A549 (cell line): ENCODE data around the gene DNAJB5.

Experiments
- HDAC2 ChIP-seq: fragments of 200-600 bp; sonication (generic); IDR thresholded peaks from 2 replicates; pipeline ENCODE4 v1.6.1; 2016
- JUNB ChIP-seq: fragments of >200 bp; sonication (Bioruptor Twin); formaldehyde crosslinking; IDR thresholded peaks from 2 replicates; pipeline ENCODE4 v1.6.1; 2016
- KDM5A ChIP-seq: fragments of 200-600 bp; sonication (generic); IDR thresholded peaks from 2 replicates; pipeline ENCODE4 v1.6.1; 2016; ENCODE audit warnings: antibody characterized with exemption, mild to moderate bottlenecking
- POLR2A ChIP-seq: IDR thresholded peaks from 2 replicates; pipeline ENCODE4 v1.6.1; 2012; ENCODE audit warnings: mild to moderate bottlenecking, low read length
- RCOR1 ChIP-seq: fragments of 150-350 bp; IDR thresholded peaks from 2 replicates; pipeline ENCODE4 v1.6.1; 2014; ENCODE audit warnings: antibody characterized with exemption, low read length, low read depth
- ZC3H11A ChIP-seq: fragments of 450-650 bp; IDR thresholded peaks from 2 replicates; pipeline ENCODE4 v1.6.1; 2014; ENCODE audit warnings: antibody characterized with exemption, mild to moderate bottlenecking
- TF ChIP-seq, protein P1 (sequence below): fragments of >200 bp; sonication (Bioruptor Twin); formaldehyde crosslinking; IDR thresholded peaks from 3 replicates; pipeline ENCODE4 v1.5.1; 2016
- TF ChIP-seq, protein P2 (sequence below): IDR thresholded peaks from 2 replicates; pipeline ENCODE4 v1.6.1; 2012

- TF ChIP-seq, protein P1, sequence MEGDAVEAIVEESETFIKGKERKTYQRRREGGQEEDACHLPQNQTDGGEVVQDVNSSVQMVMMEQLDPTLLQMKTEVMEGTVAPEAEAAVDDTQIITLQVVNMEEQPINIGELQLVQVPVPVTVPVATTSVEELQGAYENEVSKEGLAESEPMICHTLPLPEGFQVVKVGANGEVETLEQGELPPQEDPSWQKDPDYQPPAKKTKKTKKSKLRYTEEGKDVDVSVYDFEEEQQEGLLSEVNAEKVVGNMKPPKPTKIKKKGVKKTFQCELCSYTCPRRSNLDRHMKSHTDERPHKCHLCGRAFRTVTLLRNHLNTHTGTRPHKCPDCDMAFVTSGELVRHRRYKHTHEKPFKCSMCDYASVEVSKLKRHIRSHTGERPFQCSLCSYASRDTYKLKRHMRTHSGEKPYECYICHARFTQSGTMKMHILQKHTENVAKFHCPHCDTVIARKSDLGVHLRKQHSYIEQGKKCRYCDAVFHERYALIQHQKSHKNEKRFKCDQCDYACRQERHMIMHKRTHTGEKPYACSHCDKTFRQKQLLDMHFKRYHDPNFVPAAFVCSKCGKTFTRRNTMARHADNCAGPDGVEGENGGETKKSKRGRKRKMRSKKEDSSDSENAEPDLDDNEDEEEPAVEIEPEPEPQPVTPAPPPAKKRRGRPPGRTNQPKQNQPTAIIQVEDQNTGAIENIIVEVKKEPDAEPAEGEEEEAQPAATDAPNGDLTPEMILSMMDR: no peak
- TF ChIP-seq RCOR1: no peak
- TF ChIP-seq POLR2A: no peak
- TF ChIP-seq JUNB: no peak
- TF ChIP-seq HDAC2: no peak
- TF ChIP-seq KDM5A: no peak
- no peak for TF ChIP-seq ZC3H11A
- TF ChIP-seq, protein P2, sequence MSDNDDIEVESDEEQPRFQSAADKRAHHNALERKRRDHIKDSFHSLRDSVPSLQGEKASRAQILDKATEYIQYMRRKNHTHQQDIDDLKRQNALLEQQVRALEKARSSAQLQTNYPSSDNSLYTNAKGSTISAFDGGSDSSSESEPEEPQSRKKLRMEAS: no peak
Measured at GRCh38 chr9:34984049-34984448, 5.5 kb upstream of the DNAJB5 start.
